GM21529 (cell line): Measurements from ENCODE around the gene EPAS1.
"Not testable (repeated sequence)": the region's sequence is repeated elsewhere in the genome, so short reads cannot be mapped to it uniquely, and the experiment has no call there.

Source experiments
- ATAC-seq: cut with Tn5 transposase; IDR thresholded peaks from one replicate; pipeline ENCODE4 v1.9.1; 2021; ENCODE audit not compliant: unreplicated experiment

Gene EPAS1

DNA sequence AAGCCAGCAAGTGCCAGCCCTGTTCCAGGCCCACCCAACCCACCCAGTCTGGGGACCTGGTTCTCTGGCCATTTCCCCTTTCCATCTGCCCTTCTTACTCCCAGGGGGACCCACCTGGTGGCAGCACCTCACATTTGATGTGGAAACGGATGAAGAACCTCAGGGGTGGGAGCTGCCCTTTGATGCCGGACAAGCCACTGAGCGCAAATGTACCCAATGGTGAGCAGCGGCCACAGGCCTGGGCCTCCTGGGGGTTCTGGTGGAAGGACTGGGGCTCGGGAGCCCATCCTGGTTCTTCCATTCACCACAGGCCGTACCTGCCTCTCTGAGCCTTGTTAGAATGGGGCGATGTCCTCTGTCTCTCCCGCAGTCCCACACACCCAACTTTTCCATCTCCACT, 84.7 kb downstream of the EPAS1 start:
- ATAC-seq, result no peak

DNA sequence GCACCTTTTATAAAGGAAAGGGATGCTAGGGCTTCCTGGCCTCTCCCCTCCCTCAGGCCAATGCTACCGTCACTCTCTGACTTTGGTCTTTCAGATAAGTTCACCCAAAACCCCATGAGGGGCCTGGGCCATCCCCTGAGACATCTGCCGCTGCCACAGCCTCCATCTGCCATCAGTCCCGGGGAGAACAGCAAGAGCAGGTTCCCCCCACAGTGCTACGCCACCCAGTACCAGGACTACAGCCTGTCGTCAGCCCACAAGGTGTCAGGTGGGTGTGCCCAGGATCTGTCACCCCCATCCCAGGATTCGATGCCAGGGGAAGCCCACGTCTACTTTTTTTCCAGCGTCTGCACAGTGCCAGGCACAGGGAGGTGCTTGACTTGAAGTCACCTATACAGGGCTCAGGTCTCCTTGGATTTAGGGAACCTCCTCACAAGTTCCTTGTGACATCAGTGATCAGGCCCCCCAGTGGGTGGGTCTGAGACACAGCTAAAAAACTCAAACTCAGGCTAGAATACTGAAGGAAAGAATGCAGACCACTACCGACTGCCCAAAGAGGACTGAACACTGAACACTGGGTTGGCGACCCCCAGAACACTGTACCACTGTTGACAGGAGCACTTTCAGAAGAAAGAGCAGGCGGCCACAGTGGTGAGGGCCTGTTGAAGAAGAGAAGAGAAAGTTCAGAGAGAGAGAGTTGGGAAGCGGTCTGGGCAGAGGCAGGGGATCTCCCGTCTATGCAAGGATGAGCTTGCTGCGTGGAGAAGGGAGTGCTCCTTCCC, 85.3 kb downstream of the EPAS1 start:
- ATAC-seq, result no peak

DNA sequence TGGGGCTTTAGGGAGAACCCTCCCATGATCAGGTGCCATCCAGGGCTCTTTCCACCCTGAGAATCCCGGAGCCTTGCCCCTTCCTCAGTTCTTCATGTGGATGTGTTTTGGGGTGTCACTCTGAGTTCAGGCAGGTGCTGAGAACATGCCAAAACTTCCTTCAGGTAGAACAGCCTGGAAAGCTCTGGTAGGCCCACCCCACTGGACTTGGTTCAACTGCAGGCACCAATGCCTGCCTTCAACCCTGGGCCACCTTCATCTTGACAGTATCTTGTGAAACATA, 85.8 kb downstream of the EPAS1 start:
- no peak for ATAC-seq

DNA sequence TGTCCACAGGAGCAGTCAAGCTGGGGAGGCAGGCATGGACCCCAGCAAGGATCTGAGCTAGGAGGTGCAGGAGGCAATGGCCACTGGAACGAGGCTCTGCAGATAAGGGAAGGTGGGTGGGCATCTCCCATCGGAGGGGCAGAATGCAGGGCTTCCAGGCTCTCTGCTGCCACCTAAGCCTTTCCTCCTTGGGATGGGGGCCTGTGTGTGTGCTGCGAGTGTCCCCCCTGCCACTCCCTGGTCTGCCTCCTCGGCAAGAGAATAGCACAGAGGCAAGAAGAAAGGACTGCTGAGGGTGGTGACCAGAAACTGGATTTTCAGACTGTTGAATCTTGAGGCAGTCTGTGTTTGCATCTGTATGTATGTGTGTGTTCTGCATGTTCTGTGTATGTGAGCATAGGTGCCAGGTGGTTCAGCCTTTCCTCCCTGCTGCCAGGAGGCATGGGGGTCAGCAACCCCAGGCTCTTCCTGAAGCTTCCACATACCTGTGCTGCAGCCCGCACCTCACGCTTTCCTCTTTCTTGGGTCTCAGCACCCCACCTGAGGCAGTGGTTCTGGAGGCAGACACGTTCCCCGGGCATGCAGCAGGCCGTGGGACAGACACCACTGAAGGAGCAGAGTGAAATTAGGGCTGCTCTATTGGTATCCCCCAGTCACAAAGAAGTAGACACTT, 86.7 kb downstream of the EPAS1 start:
- ATAC-seq, result no peak

DNA sequence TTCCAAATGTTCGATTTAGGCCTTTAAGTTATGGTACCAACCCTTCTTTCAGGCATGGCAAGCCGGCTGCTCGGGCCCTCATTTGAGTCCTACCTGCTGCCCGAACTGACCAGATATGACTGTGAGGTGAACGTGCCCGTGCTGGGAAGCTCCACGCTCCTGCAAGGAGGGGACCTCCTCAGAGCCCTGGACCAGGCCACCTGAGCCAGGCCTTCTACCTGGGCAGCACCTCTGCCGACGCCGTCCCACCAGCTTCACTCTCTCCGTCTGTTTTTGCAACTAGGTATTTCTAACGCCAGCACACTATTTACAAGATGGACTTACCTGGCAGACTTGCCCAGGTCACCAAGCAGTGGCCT, 87.2 kb downstream of the EPAS1 start:
- ATAC-seq, result no peak

DNA sequence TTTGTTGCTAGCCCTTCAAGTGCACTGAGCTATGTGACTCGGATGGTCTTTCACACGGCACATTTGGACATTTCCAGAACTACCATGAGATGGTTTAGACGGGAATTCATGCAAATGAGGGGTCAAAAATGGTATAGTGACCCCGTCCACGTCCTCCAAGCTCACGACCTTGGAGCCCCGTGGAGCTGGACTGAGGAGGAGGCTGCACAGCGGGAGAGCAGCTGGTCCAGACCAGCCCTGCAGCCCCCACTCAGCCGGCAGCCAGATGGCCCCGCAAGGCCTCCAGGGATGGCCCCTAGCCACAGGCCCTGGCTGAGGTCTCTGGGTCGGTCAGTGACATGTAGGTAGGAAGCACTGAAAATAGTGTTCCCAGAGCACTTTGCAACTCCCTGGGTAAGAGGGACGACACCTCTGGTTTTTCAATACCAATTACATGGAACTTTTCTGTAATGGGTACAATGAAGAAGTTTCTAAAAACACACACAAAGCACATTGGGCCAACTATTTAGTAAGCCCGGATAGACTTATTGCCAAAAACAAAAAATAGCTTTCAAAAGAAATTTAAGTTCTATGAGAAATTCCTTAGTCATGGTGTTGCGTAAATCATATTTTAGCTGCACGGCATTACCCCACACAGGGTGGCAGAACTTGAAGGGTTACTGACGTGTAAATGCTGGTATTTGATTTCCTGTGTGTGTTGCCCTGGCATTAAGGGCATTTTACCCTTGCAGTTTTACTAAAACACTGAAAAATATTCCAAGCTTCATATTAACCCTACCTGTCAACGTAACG, 88.8 kb downstream of the EPAS1 start:
- ATAC-seq, result no peak

DNA sequence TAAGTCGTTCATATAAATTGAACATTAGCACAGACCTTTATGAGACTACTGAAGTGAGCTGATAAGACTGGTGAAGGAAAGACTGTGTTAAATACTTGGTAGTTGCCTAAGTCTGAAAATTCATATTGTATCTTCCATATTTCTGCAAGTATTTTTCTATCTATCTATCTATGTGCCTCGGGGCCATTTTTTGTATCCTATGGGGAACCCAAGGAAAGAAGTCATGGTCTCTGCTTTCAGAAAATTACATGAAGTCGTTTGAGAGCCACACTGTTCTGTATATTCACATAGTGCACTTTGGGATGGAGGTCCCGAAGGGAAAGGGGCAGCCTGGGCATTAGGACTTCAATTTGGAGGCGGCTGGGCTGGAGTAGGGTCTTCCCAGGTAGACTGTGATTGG, 89.6 kb downstream of the EPAS1 start:
- no peak for ATAC-seq

DNA sequence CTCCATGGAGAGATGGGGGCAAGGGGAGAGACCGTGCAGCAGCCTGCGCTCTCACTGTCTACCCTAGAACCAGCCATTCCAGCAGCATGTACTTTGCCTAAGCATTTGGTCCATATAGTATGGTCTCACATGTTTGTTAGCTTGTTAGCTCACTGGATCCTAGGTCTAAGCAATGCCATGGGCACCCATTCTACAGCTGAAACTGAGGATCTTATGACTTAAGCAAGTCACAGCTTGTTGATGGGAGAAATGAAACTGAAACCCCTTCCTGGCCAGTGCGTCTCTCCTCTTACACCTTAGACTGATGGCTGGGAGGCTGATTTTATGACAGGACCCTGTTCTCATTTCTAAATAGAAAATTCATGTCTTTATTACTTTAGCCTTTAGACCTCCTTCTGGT, 90.1 kb downstream of the EPAS1 start:
- no peak for ATAC-seq

DNA sequence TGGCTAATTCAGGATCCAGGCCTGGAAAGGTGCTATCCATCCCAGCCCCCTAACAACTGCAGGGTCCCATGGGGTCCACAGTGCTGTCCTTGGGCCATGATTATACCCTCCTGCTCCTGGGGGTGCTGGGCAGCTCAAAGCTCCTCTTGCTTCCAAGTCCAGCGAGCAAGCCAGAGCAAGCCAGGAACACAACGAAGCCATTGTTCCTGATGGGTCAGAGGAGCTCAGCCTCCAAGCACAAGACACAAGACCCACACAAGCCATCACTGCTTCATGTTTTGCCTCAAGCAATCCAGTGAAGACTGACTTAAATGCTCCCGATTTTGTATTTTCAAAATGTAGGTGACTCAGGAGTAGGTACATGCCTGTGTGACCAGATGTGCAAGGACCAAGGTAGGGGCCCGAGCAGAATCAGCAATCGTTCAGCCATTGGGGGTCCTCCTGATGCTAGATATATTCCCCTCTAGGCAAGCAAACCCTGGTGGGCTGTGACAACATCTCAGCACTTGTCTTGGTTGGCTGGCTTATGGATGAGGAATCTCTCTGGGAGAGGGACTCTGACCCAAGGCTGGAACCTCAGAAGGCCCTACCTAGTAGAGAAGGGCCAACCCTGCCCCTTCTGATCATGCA, 90.8 kb downstream of the EPAS1 start:
- no peak for ATAC-seq

DNA sequence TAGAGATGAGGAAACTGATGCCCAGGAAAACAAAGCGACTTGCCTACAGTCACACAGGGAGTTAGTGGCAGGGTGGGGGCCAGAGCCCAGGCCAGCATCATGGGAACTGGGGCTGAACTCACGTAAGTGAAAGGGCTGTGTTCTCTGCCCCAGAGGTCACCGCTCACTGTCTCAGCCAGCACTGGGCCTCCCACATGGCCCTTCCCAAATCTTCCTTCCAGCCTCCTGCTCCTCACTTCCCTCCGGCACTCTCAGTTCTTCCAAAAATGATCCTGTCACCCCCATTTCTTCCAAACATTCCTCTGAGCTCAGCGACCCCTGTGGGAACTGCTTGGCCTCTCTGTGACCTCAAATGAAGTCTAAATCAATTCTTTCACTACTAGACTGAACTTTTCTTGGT, 91.7 kb downstream of the EPAS1 start:
- no peak for ATAC-seq

DNA sequence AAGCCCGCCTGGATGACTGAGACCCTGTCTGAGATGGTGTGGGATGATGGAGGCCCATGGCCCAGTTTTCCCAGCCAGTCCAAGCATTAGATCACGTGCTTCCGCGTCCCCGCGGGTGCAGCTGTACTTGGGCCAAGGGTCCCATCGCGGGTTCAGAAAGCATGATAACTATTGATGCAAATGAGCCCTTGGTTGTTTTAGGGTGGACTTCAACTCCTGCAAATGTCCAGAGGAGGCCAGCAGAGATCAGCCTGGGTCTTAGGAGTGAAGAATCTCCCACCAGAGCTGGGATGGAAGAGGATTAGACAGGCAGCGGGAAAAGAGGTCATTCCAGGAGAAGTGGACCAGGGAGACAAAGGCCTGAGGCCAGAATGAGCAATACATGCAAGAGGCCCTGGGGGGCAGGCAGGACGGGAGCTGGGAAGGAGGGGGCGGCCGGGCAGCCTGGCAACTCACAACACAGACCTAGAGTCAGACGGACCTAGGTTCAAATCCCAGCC, 92.3 kb downstream of the EPAS1 start:
- no peak for ATAC-seq

DNA sequence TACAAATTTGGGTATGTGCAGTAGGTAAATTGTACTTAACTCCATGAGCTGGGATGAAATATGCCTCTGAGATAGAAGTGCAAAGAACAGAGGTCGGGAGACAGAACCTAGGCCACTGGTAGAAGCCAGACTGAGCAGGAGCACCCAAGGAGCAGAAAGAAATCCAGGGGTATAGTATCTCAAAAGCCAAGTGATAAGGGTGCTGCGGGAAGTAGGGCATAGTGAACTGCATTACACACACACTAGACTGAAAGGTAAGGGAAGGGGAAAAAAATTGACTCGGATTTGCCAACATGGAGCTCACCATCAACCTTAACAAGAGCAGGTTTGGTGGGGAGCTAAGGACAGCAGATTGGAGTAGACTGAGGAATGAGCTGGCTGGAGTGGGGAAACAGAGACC, 92.8 kb downstream of the EPAS1 start:
- no peak for ATAC-seq

DNA sequence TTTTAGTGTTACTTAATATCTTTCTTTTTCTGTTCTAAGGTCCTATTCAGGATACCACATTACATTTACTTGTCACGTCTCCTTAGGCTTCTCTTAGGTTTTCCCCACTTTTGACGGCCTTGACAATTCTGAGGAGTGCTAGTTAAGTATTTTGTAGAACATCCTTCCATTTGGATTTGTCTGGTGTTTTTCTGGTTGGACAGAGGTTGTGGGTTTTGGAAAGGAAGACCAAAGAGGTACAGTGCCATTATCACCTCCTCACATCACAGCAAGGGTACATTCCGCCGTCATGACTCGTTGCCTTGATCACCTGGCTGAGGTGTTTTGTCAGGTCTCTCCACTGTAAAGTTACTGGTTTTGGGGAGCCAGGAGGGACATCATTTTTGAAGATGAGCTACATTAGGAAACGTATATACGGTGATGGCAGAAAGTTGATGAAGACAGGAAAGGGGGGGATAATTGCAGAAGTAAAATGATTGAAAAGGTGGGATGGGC, 93.7 kb downstream of the EPAS1 start:
- ATAC-seq, result no peak

DNA sequence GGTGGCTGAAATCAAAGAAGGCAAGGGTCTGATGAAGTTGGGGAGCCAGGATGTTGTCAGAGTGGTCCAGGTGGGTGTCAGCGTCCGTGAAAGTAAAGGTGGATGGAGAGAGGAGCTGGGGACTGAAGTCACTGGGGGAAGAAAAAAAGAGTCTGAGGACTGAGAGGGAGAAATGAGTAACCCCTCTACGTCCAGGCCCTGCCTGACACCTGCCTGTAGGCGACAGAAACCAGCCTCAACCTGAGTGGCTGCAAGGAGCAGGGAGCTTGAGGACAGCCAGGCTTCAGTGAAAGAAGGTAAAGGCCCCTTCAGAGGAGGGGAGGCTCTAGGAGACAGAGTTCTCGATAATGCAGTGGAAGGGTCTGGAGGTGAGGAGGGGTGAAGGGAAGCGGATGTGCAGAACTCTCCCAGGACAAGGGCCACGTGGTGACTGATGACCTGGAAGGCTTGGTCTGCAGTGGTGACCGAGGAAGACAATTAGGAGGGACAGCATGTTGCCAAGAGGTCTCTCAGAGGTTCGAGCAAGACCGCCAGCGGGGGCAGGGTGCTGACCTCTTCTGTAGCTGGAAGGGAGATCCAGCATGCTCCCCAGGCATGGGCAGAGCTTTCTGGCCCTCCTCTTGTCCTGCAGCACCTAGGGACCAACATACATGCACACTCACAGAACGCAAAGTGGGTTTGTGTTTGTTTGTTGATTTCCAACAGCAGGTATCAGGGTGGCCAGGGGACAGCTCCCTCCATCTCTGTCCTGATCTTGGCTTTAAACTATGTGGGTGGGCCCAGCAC, 95.5 kb downstream of the EPAS1 start:
- no peak for ATAC-seq

DNA sequence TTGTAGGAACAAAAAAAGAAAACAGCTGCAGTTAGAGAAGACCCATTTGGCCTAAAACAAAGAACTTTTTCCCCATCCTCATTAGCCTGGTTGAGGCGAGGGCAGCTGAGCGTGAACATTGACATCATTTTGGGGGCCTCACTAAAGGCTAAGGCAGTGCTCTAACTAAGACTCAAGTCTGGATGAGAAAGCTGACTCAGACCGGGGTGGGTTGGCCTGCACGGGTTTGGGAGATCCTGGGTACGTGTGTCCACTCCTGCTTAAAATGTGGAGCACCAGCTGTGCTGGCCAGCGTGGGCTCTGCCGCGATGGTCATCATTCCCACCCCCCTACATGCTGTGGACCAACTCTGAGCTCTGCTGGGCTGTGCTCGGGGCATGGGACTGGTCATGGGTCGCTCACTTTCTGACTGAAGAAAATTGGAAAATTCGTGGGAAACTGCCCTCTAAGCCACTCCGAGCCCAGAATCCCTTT, 96.2 kb downstream of the EPAS1 start:
- no peak for ATAC-seq

DNA sequence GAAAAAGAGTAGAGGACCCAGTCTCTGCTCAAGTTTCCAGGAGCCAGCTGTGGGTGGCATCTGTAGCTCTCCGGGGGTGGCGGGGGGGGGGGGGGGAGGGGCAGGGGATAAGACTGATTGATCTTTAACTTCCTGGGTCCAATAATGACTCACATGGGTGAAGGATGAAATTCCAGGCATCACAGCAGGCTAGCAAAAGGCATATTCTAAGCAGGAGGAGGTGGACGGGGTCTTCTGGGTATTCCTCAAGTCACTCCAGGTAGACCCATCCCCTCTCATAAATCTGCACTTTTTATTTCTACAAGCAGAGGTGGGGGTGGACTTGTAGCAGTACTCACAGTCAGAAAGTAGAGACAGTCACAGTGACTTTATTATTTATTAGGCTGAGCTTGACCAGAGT, 96.7 kb downstream of the EPAS1 start:
- ATAC-seq, result no peak

DNA sequence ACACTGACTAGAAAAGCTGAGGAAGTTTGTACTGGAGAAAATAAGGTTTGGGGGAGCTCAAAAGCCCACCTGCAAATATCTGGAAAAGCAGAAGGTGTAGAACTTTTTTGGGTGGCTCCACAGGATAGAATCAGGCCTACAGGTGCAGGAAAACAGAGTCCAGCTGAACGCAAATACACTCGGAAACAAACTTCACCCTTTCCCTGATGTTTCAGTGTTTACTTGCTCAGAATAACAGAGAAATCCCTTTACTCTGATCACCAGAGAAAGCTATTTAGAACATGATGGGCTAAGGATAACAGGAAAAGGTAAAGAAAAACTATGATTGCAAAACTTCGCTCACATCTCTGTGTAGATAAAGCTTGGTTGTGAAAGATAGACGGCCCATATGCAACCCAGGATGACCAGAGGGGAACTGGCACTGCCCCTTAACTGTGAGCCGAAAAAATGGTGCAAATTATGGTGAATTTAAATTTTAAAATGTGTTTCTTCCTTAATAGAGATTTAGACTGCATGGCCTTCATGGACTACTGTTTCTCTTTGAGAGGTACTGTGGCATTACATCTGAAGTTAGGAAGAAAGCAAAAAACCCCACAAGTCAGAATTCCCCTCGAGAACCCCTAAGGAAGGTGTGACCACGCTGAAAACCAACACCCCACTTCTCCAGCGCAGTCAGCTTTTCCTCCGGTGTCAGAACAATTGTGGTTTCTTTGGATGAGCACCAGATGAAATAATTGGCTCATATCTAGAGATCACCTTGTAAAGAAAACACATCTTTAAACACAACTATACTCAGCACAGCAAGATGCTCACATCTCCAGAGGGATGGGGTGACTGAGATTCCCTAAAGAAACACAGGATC, 97.7 kb downstream of the EPAS1 start:
- ATAC-seq, result no peak

DNA sequence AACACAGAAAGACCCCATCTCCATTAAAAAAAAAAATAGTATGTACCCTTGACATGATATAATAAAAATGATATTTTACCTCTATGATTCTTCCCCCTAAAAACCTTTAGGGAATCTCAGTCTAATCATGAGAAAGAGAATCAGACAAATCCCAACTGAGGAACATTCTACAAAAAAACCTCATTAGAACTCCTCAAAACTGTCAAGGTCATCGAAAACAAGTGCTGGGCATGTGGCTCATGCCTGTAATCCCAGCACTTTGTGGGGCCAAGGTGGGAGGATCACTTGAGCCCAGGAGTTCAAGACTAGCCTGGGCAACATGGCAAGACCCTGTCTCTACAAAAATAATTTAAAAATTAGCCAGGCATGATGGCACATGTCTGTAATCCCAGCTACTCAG, 98.5 kb downstream of the EPAS1 start:
- ATAC-seq, result not testable (repeated sequence)

DNA sequence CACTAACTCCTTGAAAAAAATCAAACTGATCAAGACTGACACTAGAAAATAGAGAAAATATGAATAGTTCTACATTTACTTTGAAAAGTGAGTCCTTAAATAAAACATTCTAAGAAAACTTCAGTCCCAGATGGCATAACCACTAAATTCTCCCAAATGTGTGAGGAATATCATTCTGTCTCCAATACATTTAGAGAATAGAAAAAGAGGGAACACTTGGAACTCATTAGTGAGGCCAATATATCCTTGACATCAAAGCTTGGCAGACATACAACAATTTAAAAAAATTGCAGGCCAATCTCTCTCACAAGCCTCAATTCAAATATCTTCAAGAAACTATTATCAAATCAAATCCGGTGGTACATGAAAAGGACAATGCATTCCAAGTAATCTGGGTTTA, 102.8 kb downstream of the EPAS1 start:
- no peak for ATAC-seq

DNA sequence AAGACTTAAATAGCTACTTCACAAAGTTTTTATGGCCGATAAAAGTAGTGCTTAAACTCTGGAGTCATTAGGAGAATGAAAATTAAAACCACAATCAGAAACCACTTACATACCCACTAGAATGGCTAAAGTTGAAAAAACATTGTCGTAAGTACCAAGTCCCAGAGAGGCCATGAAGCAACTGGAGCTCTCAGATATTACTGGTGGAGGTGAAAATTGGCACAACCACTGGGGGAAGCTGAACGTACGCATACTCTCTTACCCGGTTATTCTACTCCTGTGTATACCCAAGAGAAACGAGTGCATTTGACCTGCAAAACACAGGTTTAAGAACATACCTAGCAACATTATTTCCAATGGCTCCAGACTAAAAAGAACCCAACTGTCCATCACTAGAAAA, 105.7 kb downstream of the EPAS1 start:
- no peak for ATAC-seq
